ENCODE measurements around the gene METRN.

Gene METRN

DNA sequence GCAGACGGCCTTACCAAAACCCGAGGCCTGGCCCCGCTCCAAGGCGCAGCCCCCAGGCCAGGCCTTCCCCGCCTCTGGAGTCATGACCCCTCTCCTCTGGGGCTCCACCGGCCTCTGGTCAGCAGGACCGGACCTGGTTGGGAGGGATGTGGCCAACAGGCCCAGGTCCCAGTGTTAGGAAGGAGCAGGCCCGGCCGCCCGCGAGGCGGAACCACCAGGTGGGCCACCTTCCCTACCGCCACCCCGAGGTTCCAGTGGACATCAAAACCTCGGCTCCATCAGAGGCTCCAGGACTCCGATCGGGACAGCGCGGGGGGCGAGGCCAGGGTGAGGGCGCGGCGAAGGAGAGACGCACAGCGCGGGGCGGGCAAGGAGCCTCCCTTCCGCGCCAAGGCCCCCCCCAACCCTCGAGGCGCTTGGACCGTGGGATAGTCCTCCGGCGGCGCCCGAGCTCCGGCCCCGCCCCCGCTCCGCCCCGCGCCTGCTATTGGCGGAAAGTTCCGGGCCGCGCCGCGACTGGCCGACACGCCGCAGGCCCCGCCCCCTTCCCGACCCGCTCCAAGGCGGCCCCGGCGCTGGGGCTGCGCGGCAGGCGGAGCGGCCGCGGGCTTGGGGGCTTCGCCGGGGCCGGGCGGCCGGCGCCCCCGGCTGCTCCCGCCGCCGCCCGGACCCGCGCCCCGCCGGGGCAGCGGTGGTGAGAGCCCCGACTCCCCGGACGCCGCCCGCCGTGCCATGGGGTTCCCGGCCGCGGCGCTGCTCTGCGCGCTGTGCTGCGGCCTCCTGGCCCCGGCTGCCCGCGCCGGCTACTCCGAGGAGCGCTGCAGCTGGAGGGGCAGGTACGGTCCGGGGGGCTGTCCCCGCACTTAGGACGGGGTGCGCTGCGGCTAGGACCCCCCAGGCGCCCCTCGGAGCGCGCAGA is at the start of gene METRN:
TSS of gene METRN (plus strand) at position 561 of the 919 bp plus-strand sequence. CDS start at position 733, 172 bp downstream.
- DNase-seq (ENCODE audit: low spot score) = peak; percentile 94

DNA sequence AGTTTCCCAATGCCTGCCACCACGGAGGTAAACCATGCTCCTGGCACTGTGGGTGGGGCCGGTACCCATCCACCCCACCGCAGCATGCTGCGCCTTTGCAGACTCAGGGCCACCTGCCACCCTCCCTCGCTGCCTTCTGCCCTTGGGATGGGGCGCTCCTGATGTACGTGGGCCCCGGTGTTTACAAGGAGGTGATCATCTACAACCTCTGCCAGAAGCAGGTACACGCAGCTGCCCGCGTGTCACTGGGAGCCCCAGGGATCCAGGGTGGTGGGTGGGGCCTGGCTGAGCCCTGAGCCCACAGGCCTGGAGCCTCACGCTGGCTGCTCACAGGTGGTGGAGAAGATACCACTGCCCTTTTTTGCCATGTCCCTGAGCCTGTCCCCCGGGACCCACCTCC is 48.3 kb upstream of the METRN start:
- no peak for DNase-seq (ENCODE audit: low spot score)

DNA sequence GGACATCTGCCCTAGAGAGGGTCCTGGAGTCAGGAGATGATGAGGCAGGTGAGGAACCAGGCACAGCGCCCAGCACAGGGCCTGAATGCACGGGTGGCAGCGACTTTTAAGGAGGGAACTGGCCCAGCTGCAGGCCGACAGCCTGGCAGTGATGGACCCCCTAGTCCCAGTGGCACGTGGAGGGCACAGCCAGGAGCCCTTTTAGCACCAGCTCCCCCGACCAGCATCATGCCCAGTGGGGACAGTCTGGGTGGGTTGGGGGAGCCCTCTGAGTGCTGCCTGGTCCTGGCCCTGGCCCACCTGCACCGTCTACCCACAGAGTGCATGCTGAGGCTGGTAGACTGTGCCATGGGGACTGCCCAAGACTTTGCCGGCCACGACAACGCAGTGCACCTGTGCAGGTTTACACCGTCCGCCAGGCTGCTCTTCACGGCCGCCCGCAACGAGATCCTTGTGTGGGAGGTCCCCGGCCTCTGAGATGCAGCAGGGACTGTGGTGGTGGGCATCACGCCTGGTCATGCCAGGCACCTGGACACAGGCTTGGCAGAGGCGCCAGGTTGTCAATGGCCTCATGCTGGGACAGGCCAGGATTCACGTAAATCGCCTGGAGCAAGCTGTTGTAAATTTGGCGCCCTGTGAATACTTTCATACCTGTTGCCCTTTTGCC is 47.7 kb upstream of the METRN start:
- no peak for DNase-seq (ENCODE audit: low spot score)

DNA sequence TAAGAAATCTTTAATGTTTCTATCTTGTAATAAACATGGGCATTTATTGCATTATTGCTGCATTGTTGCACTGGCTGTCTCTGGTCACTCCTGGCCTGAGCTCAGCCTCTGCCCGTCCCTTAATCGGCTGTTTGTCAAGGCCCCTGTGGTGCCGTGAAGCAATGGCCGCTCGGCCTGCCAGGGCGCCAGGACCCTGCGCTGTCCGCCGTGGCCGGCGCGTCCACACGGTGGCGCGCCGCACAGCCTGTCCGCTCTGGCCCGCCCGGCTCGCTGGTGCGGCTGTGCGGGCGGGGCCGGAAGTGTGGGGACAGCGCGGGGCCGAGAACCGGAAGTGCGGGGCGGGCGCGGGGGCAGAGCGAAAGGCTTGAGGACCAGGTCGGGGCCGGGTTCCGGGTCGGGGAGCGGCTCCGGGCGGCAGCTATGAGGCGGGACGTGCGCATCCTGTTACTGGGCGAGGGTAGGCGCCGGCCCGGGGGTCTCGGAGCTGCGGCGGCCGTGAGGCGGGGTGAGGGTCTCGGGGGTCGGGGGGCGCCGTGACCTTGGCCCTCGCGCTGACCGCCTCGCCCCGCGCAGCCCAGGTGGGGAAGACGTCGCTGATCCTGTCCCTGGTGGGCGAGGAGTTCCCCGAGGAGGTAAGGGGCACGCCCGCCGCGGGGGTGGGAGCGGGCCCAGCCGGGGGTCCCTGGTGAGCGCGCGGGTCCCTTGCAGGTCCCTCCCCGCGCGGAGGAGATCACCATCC is 47.0 kb upstream of the METRN start, which contains the start of gene RHOT2:
TSS of gene RHOT2 (plus strand) at position 353 of the 739 bp plus-strand sequence. CDS start at position 421, 68 bp downstream.
- DNase-seq (ENCODE audit: low spot score) = peak; percentile 95

DNA sequence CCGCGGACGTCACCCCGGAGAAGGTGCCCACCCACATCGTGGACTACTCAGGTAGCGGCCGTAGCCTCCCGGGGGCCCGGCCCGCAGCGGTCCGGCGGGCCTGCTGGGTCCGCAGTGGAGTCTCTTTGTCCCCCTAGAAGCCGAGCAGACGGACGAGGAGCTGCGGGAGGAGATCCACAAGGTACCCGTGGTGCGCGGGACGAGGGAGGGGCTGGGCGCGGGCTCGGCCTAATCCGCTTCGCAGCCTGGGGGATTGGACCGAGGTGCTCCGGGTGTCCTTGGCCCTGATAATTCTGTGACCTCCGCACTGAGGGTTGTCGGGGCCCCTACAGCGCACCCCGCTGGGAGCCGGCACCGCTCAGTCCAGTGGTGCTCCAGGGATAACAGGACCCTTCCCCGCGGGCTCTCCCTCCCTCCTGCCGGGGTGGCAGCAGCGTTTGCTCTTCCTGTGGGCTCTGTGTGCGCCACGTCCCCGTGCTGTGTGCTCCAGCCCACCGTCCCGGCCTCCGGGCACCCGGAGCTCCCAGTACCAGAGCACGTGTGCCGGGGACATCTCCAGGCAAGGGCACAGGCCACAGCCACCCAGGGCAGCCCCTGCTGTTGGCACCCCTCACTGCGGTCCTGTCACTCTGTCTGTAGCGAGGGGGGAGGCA is 46.3 kb upstream of the METRN start:
- DNase-seq (ENCODE audit: low spot score) = peak; percentile 49

DNA sequence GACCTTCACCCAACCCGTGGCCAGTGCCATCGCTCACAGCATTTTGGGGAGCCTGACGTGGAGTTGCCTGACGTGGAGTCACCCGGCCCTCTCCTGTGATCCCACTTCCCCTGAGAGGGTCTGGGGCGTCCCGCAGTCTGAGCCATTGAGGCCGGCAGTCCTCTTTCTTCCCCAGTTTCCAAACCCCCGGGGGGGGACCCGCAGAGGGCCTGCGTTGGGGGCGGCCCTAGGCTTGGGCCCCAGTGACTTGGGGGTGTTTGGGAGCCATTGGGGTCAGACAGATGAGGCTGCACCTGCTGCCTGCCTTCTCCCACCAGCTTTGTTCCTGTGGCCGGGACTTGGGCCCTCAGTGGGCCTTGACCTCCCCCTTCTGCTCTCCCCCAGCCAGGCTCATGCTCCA is 45.3 kb upstream of the METRN start:
- no peak for DNase-seq (ENCODE audit: low spot score)

DNA sequence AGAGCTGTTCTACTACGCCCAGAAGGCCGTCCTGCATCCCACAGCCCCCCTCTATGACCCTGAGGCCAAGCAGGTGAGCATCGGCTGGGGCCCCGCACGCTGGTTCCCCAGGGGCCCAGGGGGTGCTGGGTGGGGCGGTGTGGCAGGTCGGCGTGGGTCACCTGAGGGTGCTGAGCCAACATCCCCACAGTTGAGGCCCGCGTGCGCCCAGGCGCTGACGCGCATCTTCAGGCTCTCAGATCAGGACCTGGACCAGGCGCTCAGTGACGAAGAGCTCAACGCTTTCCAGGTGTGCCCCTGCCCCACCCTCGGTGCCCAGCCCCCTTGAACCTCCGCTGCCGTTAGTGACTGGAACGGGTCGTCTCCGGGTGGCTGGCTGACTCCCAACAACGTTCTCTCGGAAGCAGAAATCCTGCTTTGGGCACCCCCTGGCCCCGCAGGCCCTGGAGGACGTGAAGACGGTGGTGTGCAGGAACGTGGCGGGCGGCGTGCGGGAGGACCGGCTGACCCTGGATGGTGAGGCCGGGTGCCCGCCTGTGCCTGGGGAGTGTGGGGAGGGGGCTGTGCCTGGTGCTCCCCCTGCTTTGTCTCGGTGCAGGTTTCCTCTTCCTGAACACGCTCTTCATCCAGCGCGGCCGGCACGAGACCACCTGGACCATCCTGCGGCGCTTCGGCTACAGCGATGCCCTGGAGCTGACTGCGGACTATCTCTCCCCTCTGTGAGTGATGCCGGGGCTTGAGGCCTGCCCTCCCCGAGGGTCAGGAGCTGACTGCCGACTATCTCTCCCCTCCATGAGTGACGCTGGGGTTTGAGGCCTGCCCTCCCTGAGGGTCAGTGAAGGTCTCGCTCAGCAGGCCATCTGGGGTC is 44.2 kb upstream of the METRN start:
- no peak for DNase-seq (ENCODE audit: low spot score)

DNA sequence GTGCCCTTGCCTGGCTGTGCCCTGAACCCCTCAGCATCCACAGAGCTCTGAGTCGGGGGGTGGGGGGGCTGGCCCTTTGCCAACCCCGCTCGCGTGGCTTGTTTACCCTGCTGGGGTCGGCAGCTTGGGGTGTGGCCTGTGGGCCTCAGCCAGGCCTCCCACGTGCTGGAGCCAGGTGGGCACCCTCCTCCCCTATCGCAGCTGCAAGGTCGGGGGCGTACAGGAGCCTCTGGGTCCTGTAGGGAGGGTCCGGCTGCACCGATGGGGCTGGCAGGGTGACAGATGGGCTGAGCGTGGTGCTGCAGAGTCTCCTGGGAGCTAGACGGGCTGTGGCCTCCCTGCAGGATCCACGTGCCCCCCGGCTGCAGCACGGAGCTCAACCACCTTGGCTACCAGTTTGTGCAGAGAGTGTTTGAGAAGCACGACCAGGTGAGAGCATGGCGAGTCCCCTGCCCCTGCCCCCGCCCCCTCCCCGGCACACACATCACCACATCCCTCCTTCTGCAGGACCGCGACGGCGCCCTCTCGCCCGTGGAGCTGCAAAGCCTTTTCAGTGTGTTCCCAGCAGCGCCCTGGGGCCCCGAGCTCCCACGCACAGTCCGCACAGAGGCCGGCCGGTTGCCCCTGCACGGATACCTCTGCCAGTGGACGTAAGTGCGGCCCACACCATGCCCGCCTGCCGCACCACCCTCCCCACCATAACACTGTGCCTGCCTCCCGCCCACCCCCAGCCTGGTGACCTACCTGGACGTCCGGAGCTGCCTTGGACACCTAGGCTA is 43.4 kb upstream of the METRN start:
- DNase-seq (ENCODE audit: low spot score) = peak; percentile 61

DNA sequence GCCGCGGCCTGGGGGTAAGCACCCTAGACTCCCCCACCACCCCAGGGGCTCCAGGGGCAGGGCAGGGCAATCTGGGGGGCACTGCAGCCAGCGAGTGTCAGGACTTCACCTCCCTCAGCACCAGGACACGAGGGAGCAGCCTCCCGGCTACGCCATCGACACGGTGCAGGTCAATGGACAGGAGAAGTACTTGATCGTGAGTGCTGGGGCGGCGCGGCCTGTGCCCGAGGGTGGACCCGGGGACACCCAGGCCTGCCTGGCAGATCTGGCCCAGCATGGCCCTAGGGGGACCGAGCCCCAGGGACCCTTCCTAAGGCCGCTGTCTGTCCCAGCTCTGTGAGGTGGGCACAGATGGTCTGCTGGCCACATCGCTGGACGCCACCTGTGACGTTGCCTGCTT is 42.5 kb upstream of the METRN start:
- no peak for DNase-seq (ENCODE audit: low spot score)

DNA sequence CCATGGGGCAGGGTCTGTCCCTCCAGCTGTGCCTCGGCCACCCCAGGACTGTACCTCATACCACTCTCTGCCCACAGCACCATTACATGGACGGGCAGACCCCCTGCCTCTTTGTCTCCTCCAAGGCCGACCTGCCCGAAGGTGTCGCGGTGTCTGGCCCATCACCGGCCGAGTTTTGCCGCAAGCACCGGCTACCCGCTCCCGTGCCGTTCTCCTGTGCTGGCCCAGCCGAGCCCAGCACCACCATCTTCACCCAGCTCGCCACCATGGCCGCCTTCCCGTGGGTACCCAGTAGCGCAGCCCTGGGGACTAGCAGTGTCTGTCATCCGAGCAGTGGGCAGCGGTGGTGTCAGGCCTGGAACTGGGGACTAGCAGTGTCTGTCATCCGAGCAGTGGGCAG is 42.1 kb upstream of the METRN start:
- no peak for DNase-seq (ENCODE audit: low spot score)

DNA sequence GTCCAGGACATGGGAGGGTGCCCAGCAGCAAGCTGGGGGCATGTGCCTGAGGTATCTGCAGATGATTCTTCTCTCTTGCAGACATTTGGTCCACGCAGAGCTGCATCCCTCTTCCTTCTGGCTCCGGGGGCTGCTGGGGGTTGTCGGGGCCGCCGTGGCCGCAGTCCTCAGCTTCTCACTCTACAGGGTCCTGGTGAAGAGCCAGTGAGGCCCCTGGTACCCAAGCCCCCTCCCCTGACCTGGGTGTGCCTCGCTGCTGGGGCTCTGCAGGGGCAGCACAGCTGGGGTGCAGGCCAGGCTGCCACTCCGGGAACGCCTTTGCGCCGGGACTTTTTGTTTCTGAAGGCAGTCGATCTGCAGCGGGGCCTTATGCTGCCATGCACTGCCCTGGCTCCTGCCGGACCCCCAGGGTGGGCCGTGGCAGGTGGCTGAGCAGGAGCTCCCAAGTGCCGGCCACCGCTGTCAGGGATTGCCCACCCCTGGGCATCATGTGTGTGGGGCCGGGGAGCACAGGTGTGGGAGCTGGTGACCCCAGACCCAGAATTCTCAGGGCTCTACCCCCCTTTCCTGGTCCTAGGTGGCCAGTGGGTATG is 41.4 kb upstream of the METRN start:
- DNase-seq (ENCODE audit: low spot score) = no peak

DNA sequence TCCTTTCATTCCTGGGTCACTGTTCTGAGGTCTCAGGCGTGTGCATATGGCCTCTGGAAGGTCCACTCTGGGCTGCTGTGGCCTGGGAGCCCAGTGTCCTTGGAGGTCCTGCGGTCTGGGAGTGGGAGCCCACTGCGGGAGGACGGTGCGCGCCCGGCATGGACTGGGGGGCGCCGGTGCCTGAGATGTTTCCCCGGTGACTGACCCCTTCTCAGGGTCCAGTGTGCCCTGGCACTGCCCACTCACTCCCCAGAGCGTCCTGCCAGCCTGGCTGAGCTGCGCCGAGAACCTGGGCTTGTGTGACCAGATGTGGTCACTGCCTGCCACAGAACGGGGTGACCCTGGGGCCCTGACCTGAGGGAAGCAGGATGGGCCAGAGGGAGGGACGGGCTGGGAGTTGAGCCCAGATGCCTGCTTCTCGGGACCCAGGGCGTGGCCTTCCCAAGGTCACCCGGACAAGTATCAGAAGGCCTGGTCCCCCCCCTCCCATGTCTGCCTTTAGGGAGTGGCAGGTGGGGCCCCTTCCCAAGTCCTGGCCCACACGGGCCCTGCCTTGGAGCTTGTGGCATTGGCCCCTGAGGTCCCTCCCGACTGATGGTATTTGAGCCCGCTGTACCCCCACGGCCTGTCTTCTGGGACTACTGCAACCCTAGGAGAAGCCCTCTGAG is 40.6 kb upstream of the METRN start:
- DNase-seq (ENCODE audit: low spot score) = no peak

DNA sequence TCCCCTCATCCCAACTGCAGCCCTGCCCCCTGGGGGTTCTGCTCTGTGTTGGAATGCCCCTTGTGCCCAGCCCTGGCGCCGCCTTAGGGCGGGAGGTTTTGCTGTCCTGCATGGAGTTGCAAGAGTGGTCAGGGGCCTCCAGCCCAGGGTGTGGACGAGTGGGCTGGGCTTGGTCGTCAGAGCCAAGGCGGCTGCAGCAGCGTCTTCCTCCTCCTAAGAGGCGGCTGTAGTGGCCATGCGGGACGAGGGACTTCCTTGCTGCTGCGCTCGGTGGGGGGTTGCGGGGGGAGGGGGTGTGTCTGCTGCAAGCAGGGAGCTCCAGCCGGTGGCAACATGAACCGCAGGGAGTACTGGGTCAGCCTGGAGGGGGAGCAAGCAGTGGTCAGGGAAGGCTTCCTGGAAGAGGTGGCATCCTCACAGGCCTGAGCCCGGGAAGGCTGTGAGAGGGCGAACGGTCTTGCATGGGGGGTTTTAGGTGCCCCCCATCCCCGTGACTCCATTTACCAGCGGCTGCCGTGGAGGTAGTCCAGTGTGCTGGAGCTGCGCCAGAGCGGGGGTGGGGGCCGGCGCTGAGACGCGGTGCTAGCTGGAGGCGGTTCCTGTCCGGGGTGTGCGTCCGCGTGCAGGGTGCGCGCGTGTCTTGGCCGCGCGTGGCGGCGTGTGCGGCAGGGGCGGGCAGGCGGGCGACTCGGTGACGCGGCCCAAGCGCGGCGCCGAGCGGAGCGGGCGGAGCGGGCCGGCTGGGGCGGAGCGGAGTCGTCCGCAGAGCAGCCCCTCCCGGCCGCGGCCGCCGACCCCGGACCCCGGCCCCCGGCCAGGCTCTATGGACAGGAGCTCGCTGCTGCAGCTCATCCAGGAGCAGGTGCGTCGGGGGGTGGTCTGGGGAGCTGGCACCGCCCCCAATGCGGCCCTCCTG is 39.7 kb upstream of the METRN start, which contains the start of gene RHBDL1:
TSS of gene RHBDL1 (plus strand) at position 704 of the 916 bp plus-strand sequence. CDS start at position 824, 120 bp downstream.
- DNase-seq (ENCODE audit: low spot score) = no peak

DNA sequence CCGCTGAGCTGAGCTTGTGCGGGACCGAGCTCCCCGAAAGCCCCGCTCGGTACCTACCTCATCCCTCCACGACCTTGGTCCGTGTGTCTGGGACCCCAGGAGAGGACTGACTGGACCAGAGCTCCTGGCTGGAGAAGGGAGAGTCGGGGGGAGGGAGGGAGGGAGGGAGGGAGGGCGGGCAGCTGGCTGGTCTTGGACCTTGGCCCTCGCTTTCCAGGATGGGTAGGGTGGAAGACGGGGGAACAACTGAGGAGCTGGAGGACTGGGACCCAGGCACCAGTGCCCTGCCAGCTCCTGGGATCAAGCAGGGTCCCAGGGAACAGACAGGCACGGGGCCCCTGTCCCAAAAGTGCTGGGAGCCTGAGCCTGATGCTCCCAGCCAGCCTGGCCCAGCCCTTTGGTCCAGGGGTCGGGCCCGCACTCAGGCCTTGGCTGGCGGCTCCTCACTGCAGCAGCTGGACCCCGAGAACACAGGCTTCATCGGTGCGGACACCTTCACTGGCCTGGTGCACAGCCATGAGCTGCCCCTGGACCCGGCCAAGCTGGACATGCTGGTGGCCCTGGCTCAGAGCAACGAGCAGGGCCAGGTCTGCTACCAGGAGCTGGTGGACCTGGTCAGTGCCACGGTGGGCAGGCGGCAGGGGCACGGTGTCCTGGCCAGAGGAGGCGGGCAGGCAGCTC is 38.9 kb upstream of the METRN start:
- no peak for DNase-seq (ENCODE audit: low spot score)

DNA sequence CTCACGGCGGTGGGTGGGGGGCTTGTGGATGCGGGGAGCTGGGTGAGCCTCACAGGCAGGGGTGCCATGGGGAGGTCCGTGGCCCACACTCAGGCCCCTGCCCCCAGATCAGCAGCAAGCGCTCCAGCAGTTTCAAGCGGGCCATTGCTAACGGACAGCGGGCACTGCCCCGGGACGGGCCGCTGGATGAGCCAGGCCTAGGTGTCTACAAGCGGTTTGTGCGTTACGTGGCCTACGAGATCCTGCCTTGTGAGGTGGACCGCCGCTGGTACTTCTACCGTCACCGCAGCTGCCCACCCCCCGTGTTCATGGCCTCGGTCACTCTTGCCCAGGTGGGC is 38.4 kb upstream of the METRN start:
- DNase-seq (ENCODE audit: low spot score) = no peak

DNA sequence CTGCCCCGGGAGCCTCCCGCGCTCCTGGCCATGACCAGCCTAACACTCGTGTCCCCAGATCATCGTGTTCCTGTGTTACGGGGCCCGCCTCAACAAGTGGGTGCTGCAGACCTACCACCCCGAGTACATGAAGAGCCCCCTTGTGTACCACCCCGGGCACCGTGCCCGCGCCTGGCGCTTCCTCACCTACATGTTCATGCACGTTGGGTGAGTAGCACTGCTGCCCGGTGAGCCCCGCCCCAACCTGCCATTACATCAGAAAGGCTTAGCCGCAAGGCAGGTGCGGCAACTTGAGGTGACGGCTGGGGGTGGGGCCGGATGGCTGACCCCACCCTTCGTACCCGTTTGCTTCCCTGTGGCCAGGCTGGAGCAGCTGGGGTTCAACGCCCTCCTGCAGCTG is 38.0 kb upstream of the METRN start:
- DNase-seq (ENCODE audit: low spot score) = no peak
